ENCODE measurements around the gene KLHDC9. TPM values are rescaled to one million over a fixed set of nuclear protein-coding genes. Genes with fewer than 3 reads are reported as not detected.
A peak's percentile ranks its signal among the peaks of the same experiment; 100 is the strongest.

KLHDC9 gene
- total and polyA plus RNA-seq, 9 of the 15 experiments (the other 6 are each of a cell fraction or from before 2014, with no cell fraction given): not detected

GRCh38 chr1:161131523-161132409 is 33.6 kb downstream of the KLHDC9 start (continued):
- no peak for TF ChIP-seq SNRNP70 (optimal IDR thresholded peaks at IDR 0.05; ENCODE audit: low read depth, low read length)
- TF ChIP-seq TRIM28 (IDR thresholded peaks at IDR 0.05): no peak
- no peak for TF ChIP-seq RERE (CRISPR knock-in tag; IDR thresholded peaks at IDR 0.05; ENCODE audit: borderline replicate concordance)
- no peak for TF ChIP-seq NCOA2 (IDR thresholded peaks at IDR 0.05; ENCODE audit: partially characterized antibody in 2 of 2)
- peak; percentile 79; the same call in 1 of the 2 replicates for TF ChIP-seq NBN (IDR thresholded peaks at IDR 0.05; ENCODE audit: low read depth)
- peak; percentile 78; the same call in 1 of the 2 replicates for TF ChIP-seq THRB (CRISPR knock-in tag; conservative IDR thresholded peaks at IDR 0.05)
- no peak for TF ChIP-seq ZBTB12 (CRISPR knock-in tag; IDR thresholded peaks at IDR 0.05)
- TF ChIP-seq SRSF7 (optimal IDR thresholded peaks at IDR 0.05; ENCODE audit: low read depth, low read length): no peak
- no peak for TF ChIP-seq EZH2 (IDR thresholded peaks at IDR 0.05; ENCODE audit: borderline replicate concordance, low read depth, low read length)
- TF ChIP-seq MEF2D (tag; conservative IDR thresholded peaks at IDR 0.05; ENCODE audit: low read depth): no peak
- TF ChIP-seq NFIX (CRISPR knock-in tag; IDR thresholded peaks at IDR 0.05; ENCODE audit: low read depth): no peak
- TF ChIP-seq GABPA (tag; conservative IDR thresholded peaks at IDR 0.05; ENCODE audit: low read depth): no peak
- no peak for TF ChIP-seq MITF (IDR thresholded peaks at IDR 0.05)

All from K562 (cell line).